Right cardiac atrium (tissue), 5 donors: Measurements from ENCODE around the gene JADE3. TPM values are rescaled to one million over a fixed set of nuclear protein-coding genes. Genes with fewer than 3 reads are reported as not detected.

Experiments used
- ATAC-seq, 2 donors: fragments of 200-7000 bp; cut with Tn5 transposase; one replicate each; pipeline versions ENCODE4 v1.8.0 to v1.9.1; 2020; ENCODE audit warnings: moderate library complexity in 2 of 2, mild to moderate bottlenecking in 1 of 2
- DNase-seq, 3 donors: peaks; one replicate each; pipeline ENCODE4 v3.0.0-alpha.2; 2020
- H3K27ac ChIP-seq: one replicate; pipeline ENCODE4 v1.5.1; 2013; ENCODE audit warnings: mild to moderate bottlenecking, low read length, control low read depth, moderate library complexity
- H3K27me3 ChIP-seq: one replicate; pipeline ENCODE4 v1.6.1; 2013; ENCODE audit not compliant: control insufficient read depth, insufficient read depth
- H3K4me1 ChIP-seq: one replicate; pipeline ENCODE4 v1.6.1; 2013; ENCODE audit warnings: low read length; ENCODE audit not compliant: control insufficient read depth, insufficient read depth
- H3K4me3 ChIP-seq: one replicate; pipeline ENCODE4 v1.5.1; 2013; ENCODE audit warnings: low read length, control low read depth
- H3K9me3 ChIP-seq: one replicate; pipeline ENCODE4 v1.6.1; 2013; ENCODE audit warnings: low read length; ENCODE audit not compliant: control insufficient read depth
- WGBS: extraction: QIAGEN DNeasy Blood & Tissue Kit; methylation state at CpG from one replicate; pipeline ENCODE4 v1.1.7; 2013; 5-methylcytosine and 5-hydroxymethylcytosine counted together
- intact Hi-C, 4 donors: fragments of 100-400 bp; cut with DNase I; formaldehyde crosslinking; loops; one replicate each; pipeline versions ENCODE4 v1.11.0 to v1.14.0; 2022 to 2023
- long read RNA-seq, 4 donors: library from polyadenylated mRNA; unstranded; transcript quantifications; one replicate each; pipeline ENCODE4 v2.0.0, GENCODE V29; 2020 to 2021
- polyA plus RNA-seq: library from polyadenylated mRNA; stranded (reverse); fragments of 200-250 nt; gene quantifications from one replicate; pipeline ENCODE4 v1.2.3, GENCODE V29; 2013
- total RNA-seq, 4 donors: library from RNA; stranded (reverse); fragmentation: NEBNext Ultra II Directional; extraction: Animal tissue kit (Norgen Biotek cat#: 25700); gene quantifications; one replicate each; pipeline ENCODE4 v1.2.1, GENCODE V29; 2021
- donor health status: healthy with polysubstance abuse.
- donor health status: DM: no; HTN: yes; CAD: no.
- donor health status: DM: no; HTN: no; CAD: no.
- donor health status: DM: no; HTN: yes; CAD: no; lungs with severe emphysema.
- donor health status: DM: yes; HTN: yes; CAD: no.

The JADE3 gene
- total RNA-seq (1 to 10 TPM; 5.7 to 6.7 (median 6.4) TPM), polyA plus RNA-seq (2.5 TPM)
- long read RNA-seq, donor 1, full-length matches to known transcripts, result 1 of 5 reads
- long read RNA-seq, donor 1, partial matches to known transcripts, result 2 of 5 reads
- long read RNA-seq, donor 1, other reads (novel, unspliced or antisense), result 2 of 5 reads
- long read RNA-seq, donor 2, result 0 reads
- long read RNA-seq, donor 3, partial matches to known transcripts, result 5 of 5 reads
- long read RNA-seq, donor 3, other reads (novel, unspliced or antisense), result 0 of 5 reads
- long read RNA-seq, donor 4, partial matches to known transcripts, result 1 of 1 reads
- long read RNA-seq, donor 4, other reads (novel, unspliced or antisense), result 0 of 1 reads

DNA sequence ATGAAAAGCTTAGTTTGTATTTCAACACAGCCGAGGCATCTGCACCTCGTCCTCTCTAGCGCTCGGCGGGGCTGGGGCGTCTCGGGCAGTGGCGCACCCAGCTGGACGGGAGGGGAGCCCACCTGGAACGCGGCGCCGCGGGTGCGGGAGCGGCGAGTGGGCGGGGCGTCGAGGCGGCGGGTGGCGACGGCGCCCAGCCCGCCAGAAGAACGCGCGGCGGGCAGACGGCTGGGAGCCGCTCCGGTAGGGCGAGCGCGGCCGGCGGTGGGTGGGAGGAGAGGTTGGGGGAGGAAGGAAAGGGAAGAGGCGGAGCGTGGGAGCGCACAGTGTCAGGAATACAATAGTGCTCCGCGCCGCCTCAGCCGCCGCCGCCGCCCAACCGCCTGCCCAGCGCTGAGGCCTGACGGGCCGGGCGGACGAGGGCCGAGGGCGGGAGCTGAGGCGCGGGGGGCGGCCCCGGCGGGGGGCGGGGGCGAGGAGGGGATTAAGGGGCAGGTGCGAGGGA is at the start of gene JADE3:
Gene JADE3 (plus strand): TSS at position 324 of the 505 bp plus-strand sequence. CDS start 72,474 bp downstream, outside the sequence.
- H3K27me3 ChIP-seq, result no peaks in the 10 kb centered on the region
- ATAC-seq, result peak; percentile 96 to 98
- under 1% methylated on average over 58 of the region's 64 CpGs for WGBS
- H3K9me3 ChIP-seq, result no peaks in the 10 kb centered on the region
- DNase-seq, result peak; percentile 82 to 90 (median 89)
- peak within 1 kb of the TSS; percentile 37 for H3K27ac ChIP-seq
- H3K4me1 ChIP-seq, result no peaks in the 10 kb centered on the region
- peak within 1 kb of the TSS; percentile 66 for H3K4me3 ChIP-seq
- intact Hi-C loops, result no loop called here

DNA sequence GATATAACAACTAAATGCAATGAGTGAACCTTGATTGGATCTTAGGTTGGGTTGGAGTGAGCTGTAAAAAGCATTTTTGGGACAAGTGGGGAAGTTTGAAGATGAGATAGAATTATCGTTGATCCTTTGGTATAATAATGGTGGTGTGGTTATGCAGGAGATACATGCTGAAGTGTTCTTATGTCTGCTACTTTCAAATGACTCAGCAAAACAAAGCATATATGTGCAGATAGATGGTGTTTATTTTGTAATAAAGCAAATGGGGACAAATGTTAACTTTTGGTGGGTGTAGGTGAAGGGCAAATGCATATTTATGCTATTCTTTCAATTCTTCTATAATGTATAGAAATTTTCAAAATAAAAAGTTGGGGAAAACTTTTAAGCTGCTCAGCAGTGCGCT is 49.1 kb upstream of the JADE3 start:
- H3K4me1 ChIP-seq, result no peaks in the 10 kb centered on the region
- intact Hi-C loops, result no loop called here
- no peak overlapping the region for H3K4me3 ChIP-seq
- WGBS, result 97% methylated on average over 2 of the region's 2 CpGs
- ATAC-seq (no peak), DNase-seq (no peak)
- no peak overlapping the region for H3K27ac ChIP-seq
- no peaks in the 10 kb centered on the region for H3K9me3 ChIP-seq
- H3K27me3 ChIP-seq, result no peaks in the 10 kb centered on the region

DNA sequence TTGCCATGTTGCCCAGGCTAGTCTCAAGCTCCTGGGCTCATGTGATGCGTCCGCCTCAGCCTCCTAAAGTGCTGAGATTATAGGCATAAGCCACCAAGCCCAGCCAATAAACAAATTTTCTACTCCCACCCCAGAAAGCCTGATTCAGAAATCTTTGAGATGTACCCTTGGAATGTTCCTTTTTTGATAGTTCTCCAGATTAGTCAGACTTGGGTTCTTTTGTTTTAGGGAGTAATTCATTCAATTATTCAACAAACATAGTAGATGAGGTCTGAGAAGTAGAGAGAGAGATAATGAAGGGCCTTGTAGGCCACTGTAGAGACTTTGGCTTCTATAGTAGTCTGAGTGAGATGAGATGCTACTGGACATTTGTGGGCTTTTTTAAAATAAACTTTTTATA is 47.6 kb upstream of the JADE3 start:
- H3K9me3 ChIP-seq, result no peaks in the 10 kb centered on the region
- no peak overlapping the region for H3K27ac ChIP-seq
- H3K27me3 ChIP-seq, result no peaks in the 10 kb centered on the region
- DNase-seq (no peak), ATAC-seq (no peak)
- 95% methylated on average over 2 of the region's 2 CpGs for WGBS
- intact Hi-C loops, result no loop called here
- H3K4me3 ChIP-seq, result no peak overlapping the region
- H3K4me1 ChIP-seq, result no peaks in the 10 kb centered on the region

DNA sequence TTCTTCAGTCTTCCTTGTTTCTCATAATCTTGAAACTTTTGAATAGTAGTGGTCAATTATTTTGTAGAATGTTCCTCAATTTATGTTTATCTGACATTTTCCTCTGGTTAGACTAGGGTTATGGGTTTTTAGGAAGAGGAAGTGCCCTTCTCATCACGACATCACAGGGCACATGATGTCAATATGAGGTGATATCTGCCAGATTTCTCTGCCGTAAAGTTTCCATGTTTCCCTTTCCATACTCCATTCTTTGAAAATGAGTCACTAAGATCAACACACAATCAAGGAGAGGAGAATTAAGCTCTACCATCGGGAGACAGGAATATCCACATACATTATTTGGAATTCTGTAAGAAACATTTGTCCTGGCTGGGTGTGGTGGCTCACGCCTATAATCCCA is 46.9 kb upstream of the JADE3 start:
- Histone ChIP-seq H3K4me3 (no peak overlapping the region), H3K9me3 (no peaks in the 10 kb centered on the region), H3K27ac (no peak overlapping the region), H3K4me1 (no peaks in the 10 kb centered on the region), H3K27me3 (no peaks in the 10 kb centered on the region)
- intact Hi-C loops, result no loop called here
- WGBS, result 66% methylated on average over 4 of the region's 4 CpGs
- DNase-seq (no peak), ATAC-seq (no peak)

DNA sequence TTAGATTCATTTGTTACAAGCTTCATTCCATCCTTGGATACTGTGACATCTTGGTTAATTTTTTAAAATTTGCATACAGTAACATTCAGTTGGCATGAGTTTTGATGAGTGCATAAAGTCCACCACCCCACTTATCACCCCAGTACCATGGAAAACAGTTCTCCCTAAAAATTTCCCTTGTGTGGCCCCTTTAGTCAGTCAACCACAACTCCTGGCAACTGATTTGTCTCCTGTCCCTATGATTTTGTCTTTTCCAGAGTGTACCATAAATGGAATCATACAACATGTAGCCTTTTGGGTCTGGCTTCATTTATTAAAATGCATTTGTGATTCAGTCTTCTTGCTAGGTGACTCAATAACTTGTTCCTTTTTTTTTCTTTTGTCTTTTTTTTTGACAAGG is 45.5 kb upstream of the JADE3 start:
- ATAC-seq (no peak), DNase-seq (no peak)
- Histone ChIP-seq H3K4me1 (no peaks in the 10 kb centered on the region), H3K27ac (no peak overlapping the region), H3K27me3 (no peaks in the 10 kb centered on the region), H3K9me3 (no peaks in the 10 kb centered on the region), H3K4me3 (no peak overlapping the region)
- intact Hi-C loops, result no loop called here

DNA sequence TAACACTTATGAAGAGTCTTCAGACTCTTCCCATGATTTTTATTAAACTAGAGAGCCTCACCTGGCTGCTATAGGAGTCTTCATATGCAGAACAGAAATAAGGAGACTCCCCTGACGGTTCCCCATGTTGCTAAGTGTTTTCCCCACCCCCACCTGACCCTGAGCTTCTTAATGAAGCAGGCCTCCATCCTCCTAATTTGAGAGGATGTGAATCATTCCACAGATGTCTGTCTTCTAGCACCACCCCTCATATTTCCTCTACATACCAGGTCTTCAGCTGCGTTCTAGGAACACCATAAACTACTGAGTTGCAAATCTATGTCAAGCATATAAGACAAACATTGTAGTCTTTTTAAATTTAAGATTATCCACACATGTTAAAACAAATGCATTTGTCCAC is 38.5 kb upstream of the JADE3 start:
- Histone ChIP-seq H3K4me3 (no peak overlapping the region), H3K27me3 (no peaks in the 10 kb centered on the region), H3K27ac (no peak overlapping the region), H3K4me1 (no peaks in the 10 kb centered on the region), H3K9me3 (no peaks in the 10 kb centered on the region)
- 62% methylated on average over 2 of the region's 2 CpGs for WGBS
- DNase-seq (no peak), ATAC-seq (no peak)
- intact Hi-C loops, result no loop called here

DNA sequence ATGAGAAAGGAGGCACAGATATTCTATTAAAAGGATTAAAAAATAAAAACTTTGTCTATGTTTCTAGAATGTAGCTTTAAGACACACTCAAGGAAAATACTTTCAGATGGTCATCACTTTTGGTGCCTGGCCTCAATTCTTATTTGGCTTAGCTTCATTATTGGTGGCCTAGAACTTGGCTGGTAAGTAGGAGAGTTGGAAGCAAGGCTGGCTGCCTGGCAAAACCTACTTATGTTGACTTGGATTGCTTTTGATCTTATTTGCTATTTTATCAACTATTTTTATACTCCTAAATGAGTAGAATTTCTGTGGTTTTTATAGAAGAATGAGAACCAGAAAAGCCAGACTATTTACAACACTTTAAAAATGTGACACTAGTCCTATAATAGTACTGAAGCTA is 35.3 kb upstream of the JADE3 start:
- ATAC-seq, result no peak
- H3K4me1 ChIP-seq, result no peaks in the 10 kb centered on the region
- no peaks in the 10 kb centered on the region for H3K27me3 ChIP-seq
- H3K27ac ChIP-seq, result no peak overlapping the region
- DNase-seq, result peak in 1 of 3 donors; percentile 46
- no peaks in the 10 kb centered on the region for H3K9me3 ChIP-seq
- intact Hi-C loops, result no loop called here
- no peak overlapping the region for H3K4me3 ChIP-seq

DNA sequence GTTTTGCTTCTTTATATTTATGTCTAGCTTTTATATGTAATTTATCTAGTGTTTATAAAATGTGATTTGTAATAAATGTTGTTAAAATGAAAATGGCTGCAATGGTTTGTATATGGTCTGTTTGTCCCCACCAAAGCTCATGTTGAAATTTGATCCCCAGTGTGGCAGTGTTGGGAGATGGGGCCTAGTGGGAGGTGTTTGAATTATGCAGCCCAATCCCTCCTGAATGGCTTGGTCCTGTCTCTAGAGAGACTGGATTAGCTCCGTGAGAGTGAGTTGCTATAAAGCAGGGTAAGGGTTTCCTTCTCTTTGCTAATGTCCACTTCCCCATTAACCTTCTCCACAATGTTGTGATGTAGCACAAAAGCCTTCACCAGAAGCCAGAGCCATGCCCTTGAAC is 30.0 kb upstream of the JADE3 start:
- H3K4me3 ChIP-seq, result no peak overlapping the region
- H3K4me1 ChIP-seq, result no peaks in the 10 kb centered on the region
- no peak overlapping the region for H3K27ac ChIP-seq
- no peak for ATAC-seq
- no peaks in the 10 kb centered on the region for H3K9me3 ChIP-seq
- 55% methylated on average over 1 of the region's 1 CpG for WGBS
- intact Hi-C loops, result no loop called here
- H3K27me3 ChIP-seq, result no peaks in the 10 kb centered on the region
- DNase-seq, result no peak

DNA sequence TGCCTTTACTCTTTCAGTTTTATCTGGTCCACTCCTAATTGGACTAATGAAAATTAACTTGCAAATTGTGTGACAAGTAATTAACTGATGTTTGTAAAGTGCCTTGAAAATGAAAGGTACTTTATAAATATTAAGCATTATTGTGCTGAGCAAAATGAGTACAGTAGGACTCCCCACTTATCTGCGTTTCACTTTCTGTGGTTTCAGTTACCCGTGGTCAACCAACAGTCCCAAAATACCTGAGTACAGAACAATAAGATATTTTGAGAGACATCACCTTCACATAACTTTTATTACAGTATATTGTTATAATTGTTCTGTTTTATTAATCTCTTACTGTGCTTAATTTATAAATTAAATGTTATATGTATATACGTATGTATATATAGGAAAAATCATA is 27.4 kb upstream of the JADE3 start:
- DNase-seq (no peak), ATAC-seq (no peak)
- H3K27me3 ChIP-seq, result no peaks in the 10 kb centered on the region
- H3K27ac ChIP-seq, result no peak overlapping the region
- intact Hi-C loops, result no loop called here
- no peaks in the 10 kb centered on the region for H3K4me1 ChIP-seq
- 93% methylated on average over 3 of the region's 3 CpGs for WGBS
- no peak overlapping the region for H3K4me3 ChIP-seq
- no peaks in the 10 kb centered on the region for H3K9me3 ChIP-seq

DNA sequence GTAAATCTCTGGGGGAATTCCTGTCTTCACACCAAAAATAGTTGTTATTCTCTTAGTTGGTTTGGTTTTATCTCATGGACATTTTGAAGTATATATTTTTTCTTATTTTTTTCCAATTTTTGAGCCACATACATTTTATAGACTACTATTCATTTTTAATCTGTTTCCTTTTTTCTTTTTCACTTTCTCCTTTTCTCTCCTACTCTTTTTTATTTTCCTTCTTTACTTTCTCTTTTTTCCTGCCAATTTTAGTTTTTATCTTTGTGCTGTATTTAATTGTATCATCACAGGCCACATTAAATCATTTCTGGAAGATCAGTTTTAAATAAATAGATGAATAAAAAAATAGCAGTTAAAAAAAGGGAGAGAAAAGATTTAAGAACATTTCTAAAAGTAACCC is 14.0 kb upstream of the JADE3 start:
- Histone ChIP-seq H3K9me3 (no peaks in the 10 kb centered on the region), H3K27me3 (no peaks in the 10 kb centered on the region), H3K4me1 (no peaks in the 10 kb centered on the region), H3K27ac (no peak overlapping the region), H3K4me3 (no peak overlapping the region)
- ATAC-seq, result no peak
- no peak for DNase-seq
- intact Hi-C loops, result no loop called here

DNA sequence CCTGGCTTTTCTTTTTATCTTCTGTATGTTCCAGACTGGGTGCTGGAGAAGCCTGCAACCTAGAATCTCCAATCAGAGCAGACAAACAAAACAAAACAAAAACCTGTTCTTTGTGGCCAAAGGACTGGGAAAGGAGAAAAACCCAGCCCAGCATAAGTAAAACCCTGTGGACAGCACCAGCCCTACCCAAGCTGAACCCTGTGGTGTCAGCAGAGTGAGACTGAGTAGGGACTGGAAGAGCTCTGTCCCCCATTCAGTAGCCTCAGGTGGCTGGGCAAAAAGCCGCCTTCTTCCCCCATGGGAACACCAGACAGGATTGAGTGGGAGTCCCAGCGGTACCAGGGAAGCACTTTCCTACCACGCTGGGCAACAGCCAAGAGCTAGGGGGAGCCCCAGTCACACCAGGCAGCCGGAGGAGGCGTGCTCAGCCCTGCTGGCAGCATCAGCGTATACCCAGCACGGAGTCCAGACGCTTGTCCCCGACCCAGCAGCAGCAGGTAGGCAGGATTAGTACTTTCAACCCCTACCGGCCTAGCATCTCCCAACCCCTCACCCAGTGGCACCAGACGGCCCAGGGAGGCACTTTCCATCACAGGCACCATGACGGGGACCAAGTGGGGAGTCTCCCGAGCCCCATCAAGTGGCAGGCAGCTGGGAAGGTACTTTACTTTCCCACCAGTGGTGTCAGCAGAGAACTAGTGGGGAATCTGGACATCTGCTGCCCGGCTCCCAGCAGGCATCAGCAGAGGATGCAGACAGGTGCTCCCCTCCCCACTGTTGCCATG is 8.6 kb upstream of the JADE3 start:
- peaks cover 2% of the 10 kb centered on the region for H3K4me1 ChIP-seq
- H3K27ac ChIP-seq, result no peak overlapping the region
- DNase-seq (peak; percentile 80 to 92 (median 88)), ATAC-seq (peak; percentile 99)
- under 1% methylated on average over 14 of the region's 14 CpGs for WGBS
- H3K9me3 ChIP-seq, result no peaks in the 10 kb centered on the region
- H3K27me3 ChIP-seq, result no peaks in the 10 kb centered on the region
- intact Hi-C loops, result loop anchor here in 2 of 4 donors (5.0 to 10.0 kb wide), 3 partner anchors 71 to 121 kb away; no protein-coding TSS in a partner anchor
- peak overlapping the region; percentile 15 for H3K4me3 ChIP-seq
